Stimulated activated CD4-positive, alpha-beta T cell treated with anti-CD3 and anti-CD28 coated beads, Interleukin-4, amount 100 ng/mL, for 24 hours (primary cell): ENCODE results near the gene EPAS1.

Experiments
- DNase-seq: peaks from one replicate; pipeline ENCODE4 v3.0.0-alpha.2; 2020

EPAS1 gene

GRCh38 chr2:46303233-46303632, 6.0 kb downstream of the EPAS1 start:
- DNase-seq = no peak

- no peak for DNase-seq
Observed at GRCh38 chr2:46303822-46304221, 6.6 kb downstream of the EPAS1 start.

DNA sequence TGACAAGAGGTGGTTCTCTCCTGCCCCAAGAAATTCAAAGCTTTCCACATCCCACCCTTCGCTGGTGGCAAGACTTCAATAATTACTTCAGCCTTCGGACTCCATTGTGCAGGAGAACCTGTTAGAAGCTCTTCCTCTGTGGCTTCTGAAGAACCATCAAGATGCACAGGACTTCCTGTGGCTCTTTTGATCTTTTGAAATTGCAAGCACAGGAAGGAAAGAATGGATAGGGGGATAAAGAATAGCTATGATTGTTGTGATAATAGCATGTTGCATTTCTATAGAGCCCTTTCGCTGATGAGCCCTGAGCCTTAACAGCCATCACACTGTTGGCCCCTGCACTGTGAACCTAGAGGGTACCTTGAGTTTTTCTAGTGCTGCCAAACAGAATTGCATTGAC, 7.4 kb downstream of the EPAS1 start:
- DNase-seq = no peak

- DNase-seq = no peak
Observed at GRCh38 chr2:46305187-46305586, 8.0 kb downstream of the EPAS1 start.

DNA sequence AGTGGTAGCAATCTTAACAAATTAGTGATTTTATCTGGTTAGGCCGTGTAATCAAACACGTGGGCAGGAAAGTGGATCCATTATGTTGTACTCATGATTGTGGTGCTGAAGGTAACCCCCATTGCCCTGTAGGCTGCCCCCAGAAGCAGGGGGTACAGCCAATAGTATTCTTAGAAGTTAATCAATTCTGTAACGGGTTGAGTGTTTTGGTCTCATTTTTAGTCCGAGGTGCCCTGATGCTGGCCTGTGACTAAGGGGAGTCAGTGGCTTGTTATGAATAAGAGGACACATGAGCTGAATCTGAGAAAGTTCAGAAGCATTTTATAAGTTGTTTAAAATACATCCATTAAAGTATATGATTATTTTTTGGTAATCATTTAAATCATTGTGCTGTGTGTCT, 8.6 kb downstream of the EPAS1 start:
- no peak for DNase-seq

DNA sequence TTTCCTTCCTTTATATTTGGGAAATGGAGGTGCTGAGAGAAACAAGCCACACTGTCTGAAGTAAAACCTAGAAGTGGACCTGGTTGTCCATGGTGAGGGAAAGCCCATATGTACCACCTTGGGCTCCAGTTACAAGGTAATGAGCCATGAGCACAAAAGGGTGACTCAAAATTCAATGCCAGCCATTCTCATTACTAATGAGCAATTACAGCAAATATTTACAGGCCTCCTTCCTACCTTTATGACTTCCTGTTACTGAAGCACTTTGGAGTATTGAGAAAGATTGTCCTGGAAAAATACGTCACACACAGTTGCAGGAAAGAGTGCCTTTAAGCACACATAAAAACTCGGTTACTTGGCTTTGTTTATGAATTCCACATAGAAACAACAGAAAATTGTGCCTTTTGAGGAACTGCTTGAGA, 9.1 kb downstream of the EPAS1 start:
- DNase-seq = no peak

DNA sequence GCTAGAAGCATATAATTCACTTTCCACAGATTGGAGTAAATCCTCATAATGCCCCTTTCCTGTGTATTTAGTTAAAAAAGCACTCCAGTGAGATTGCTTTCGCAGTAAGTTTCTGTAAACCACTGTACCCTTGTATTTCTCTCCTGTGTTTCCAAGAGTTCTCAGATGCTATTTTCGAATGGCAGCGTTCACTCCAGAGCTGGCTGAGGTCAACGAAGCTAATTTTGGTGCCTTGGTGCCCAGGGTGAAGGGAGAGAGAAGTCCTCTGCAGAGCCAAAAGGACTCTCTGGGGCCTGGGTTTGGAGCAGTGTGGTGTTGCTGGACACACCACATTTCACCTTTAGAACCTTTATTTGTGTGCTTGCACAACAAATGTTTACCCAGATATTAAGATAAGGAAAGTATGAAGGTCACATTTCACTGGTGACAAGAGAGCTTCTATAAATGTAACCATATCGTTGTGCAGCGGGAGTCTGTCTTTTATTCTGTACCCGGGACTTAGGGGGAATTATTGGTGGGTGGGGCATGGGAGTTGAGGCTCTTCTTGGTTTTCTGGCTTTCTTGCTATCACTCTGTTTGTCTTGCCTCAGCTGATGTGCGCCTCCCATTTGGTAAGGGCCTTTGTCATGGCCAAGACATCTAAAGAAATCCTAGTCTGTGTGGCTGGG, 9.9 kb downstream of the EPAS1 start:
- no peak for DNase-seq

- no peak for DNase-seq
Observed at GRCh38 chr2:46308081-46308480, 10.9 kb downstream of the EPAS1 start.

- DNase-seq = no peak
Observed at GRCh38 chr2:46308629-46309028, 11.4 kb downstream of the EPAS1 start.

DNA sequence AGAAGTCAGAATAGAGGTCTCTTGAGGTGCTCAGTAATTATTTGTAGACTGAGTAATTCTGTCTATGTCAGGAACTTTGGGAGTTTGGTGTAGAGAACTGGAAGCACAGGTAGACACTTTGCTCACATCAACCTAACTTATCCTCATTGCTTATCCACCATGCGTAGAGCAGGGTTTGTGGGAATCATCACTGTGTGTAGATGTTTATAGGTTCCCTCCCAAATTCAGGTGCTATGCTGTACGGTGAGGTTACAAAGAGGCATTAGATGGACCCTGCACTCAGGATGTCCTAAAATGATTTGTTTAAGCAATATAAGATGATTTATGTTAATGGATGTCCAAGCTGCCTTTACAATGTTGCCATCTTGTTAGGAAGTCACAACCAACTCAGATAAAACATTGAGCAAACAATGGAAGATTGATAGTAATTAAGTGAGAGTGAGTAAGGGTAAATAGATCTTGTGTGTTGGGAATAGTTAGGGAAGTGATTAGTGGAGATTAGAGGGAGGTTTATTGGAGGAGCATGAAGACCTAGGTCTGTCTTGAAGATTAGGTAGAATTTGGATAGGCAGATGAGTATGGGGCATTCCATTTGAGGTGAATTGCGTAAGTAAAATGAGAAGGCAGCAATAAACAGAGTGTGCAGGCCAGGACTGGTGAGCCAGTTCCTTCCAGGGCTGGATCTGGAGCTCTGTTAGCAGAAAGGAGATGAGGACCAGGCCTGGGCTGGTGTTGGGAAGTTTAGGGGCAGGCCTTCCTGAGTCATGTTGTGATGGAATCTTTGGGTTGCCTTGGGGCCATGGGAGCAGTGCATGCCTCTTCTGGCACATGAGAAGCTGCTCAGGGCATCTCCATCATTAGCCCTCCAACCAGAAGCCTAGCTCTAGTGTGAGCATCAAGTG, 12.1 kb downstream of the EPAS1 start:
- no peak for DNase-seq

DNA sequence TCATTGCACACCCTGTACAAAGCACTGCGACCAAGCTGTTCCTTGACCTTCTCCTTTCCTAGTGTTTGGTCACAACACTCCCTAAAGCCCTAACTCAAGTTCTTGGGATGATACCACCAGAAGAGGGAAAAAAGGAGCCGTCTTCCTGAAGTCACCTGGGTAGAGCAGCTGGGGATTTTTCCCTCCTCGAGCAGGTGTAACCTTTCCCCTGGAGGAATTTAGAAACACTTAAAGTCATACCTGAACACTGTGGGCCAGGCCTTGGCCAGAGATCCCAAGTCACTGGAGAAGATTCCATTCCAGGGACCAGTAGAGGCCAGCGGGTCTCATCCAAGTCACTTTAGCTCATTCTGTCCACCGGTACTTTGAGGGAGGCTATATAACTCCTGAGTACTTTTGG, 13.2 kb downstream of the EPAS1 start:
- DNase-seq = no peak

DNA sequence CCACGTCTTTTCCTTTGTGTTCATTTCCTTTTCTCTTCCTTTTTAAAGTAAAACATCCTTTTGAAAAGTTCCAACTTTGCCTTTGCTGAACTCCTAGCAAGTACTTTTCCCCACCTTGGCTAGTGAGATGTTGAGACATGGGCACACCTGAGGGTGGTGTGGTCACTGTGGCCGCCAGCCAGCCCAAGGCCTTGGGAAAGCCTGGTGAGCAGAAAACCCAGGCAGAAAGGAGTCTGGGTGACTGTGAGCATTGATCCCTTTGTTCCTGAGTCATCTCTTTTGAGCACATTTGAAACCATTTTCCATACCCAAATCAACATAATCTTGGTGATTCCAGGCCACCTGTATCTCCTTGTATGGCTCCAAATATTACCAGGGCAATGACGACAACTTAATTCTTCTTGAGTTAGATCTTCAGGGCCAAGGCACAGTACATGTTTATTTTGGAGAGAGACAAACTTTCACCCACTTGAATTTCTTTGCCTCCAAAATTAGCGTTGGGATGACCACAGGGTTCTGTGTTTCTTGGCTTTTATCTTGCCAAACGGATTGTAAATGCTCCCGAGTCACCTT, 14.5 kb downstream of the EPAS1 start:
- DNase-seq = no peak

DNA sequence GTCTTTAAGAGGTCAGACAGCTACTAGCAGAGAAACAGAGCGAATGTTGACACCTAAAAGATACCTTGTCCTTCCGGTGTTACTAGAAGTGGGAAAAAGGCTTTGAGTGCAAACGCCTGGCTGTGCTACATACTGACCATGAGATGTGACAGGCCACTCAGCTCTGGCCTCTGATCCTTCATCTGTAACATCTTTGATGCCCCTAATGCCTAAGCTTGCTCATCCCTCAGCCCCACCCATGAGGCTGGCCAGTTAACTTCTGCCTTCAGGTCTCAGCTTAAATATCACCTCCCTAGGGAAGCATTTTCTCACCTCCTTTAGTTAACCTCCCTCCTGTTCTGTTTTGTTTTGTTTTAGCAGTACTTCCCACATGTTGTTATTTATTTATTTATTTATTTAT, 15.9 kb downstream of the EPAS1 start:
- DNase-seq = no peak

DNA sequence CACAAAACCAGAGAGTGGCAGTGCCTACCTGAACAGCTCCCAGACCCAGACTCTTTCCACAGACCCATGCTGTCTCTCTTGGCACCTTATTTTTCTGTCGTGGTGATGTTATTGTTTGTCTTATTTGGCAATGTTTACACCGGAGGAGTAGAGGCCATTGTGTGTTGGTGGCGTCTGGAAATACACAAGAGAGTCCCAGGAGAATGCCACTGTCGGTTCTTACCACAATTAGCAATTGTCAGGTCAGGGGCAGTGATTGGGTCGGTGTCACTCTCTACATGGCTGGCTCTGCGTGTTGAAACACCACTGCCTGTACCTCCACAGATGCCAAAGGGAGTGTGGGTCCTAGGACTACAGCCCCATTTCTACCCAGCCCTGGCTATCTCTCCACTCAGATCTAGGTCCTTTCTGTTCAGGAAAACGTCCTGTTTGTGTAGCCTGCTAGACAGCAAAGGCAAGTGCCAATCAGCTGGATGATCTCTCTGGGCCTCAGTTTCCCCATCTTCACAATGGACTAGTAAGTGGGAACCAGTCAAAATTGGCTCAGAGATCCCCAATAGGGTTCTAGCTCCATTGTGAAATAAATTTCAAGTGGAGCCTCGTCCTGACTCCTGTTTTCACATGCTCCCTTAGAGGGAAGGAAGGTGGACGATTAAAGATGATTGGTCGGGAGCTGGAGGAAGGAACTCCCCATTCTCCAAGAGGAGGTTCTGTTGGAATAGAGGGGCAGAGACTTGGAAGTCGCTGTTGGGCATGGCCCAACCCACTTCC, 17.0 kb downstream of the EPAS1 start:
- DNase-seq = no peak

- DNase-seq = no peak
Observed at GRCh38 chr2:46315103-46315890, 18.1 kb downstream of the EPAS1 start.

GRCh38 chr2:46317094-46317486, 19.9 kb downstream of the EPAS1 start:
- DNase-seq = no peak

DNA sequence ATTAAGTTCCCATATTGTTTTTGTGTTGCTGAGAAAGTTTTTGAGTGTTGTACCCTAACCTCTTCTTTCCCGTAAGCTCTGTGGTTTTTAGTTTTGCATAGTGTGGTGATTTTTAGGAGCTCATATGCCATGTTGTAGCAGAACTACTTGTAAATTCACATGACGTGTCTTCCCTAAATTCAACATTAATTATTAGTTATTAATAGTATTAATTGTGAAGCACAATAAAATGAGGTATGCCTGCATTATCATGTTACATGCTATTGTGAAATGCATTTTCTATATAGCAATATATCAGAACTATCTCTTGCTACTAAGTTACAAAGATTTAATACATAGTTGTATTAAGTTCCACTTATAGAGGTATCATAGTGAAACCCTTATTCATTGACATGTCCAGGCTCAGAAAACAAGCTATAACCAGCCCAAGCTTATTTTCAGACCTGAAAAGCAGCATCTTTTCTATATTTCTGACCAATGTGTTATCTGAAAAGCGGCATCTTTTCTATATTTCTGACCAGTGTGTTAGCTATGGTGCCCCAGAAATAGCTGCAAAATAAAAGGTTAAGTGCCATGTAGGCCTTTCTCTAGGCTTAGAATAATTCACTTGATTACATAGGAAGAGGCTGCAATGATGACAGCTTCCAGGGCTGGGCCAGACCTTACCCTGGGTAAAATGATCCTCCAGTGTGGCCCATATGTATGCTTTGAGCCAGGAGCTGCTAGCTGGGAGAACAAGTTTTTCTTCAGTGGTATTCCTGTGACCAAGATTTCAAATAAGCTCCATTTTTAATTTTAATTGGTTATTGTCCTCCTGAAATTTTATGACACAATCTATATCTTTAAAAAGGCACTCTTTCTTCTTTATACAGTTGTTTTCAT, 21.6 kb downstream of the EPAS1 start:
- DNase-seq = no peak

DNA sequence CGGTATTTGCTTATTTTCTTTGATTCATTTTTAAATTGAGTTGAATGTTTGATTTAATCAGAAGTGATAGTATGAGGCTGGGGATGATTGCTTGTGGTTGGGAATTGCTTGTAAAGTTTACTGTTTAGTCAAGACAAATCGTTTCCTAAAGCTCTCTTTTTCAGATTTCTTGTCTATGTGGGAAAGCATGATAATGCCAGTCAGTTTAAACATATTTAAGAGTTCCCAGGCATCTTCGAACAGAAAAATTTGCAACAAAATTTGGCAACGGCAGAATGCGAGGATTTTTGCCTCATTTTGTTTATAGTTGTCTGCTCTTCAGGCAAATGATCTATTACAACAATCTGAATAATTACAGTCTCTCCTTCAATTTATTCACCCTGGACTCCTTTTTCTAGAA, 22.5 kb downstream of the EPAS1 start:
- DNase-seq = no peak

DNA sequence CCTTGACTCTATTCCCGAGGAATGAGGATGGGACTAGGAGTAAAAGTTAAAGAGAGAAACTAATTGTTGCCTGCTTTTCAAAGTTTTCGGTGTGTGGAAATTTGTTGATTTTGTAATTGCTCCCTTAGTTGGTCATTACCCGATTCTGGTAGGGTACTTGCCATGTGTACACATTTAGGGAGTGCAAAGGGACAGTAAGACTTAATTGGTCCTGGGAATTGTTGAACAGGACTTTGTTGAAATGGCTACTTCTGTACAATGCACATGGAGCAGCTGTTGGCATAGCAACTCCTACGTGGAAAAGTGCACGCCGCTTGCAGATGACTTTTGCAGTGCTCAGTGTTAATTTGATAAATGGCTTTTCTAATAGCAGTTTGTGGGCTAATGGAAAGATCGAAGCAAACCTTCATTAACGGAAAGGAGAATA, 22.9 kb downstream of the EPAS1 start:
- no peak for DNase-seq

DNA sequence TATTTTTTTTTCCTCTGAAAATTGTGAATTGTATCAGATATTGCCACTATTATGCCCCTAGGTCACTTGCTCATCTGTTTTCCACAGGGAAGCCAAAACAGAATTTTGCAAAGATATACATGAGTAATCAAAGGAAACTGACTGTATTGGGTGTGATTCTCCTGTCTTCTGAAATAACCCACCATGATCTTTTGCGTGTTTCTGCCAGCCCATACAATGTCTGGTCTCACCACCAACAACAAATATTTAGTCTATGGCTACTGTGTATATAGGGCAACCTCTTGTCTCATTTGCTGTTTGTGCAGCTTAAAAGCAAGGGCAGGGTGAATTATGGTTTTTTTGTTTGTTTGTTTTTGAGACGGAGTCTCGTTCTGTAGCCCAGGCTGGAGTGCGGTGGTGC, 26.5 kb downstream of the EPAS1 start:
- DNase-seq = no peak

DNA sequence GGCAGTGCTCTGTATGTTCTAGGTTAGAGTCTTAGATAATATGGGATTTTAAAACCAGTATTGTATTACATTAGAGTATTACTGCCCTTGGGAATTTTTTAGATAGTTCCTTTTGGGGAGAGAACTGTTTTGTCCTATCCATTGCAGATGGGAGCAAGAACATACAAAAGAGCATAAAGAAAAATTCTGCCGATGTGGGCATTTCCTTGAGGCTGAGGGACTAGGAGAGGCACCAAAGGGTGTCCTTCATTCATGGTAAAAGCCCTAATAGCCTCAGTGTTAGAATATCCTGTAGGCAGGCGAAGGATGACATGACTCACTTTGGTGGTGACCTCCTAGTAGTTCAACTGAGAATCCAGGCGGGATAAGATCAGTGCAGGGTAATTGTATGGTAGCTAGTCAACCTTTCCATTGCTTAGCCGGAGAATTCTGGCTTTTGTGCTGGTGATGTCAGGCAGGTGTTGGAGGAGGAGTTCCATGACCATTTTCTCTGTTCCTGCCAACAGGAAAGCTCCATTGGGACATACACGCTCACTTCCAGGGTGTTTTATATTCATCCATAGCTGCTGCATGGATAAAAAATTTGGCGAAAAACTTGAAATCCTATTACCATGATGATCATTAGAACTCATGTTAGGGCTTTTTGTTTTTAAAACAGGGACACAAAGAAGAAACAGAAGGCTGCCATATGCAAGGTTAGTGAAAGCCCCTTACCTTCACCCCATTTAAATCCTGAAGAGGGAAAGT, 28.1 kb downstream of the EPAS1 start:
- no peak for DNase-seq
